ENCODE measurements around the gene CISD3. TPM values are rescaled to one million over a fixed set of nuclear protein-coding genes. Genes with fewer than 3 reads are reported as not detected.

The CISD3 gene
- total and polyA plus RNA-seq, 2 of the 4 experiments (the other 2 are of a cell fraction), result 1.3 to 14.1 TPM

Small RNA genes within 50 kb of the gene (microRNA-seq; reads per million reads assigned to microRNA genes)
- 1.5 to 4.1 reads per million in 2 experiments for gene MIR4726 (ENCODE audit: insufficient read depth in 1 of 2, insufficient read length in 1 of 2, unreplicated experiment in 1 of 2)
- gene MIR4734 (ENCODE audit: insufficient read depth in 1 of 2, insufficient read length in 1 of 2, unreplicated experiment in 1 of 2), result 0 to 1.0 reads per million in 2 experiments
- gene RNA5SP440 (ENCODE audit: insufficient read depth, insufficient read length), result not detected
- gene RNU6-866P (ENCODE audit: insufficient read depth, insufficient read length), result not detected

Small RNA genes within 50 kb of the gene (small RNA-seq; reads per million reads assigned to genes)
- gene MIR4726, result 0 reads per million in 5 experiments
- gene MIR4734, result 0 reads per million in 5 experiments
- 0 to 1.4 (median 0.25) reads per million in 5 experiments for gene RNA5SP440
- gene RNU6-866P, result 0 to 0.60 (median 0) reads per million in 5 experiments

Other genes with a start within 250 kb of the CISD3 start
- not detected in 2 replicates for gene SRCIN1, start 124.4 kb upstream of the CISD3 start, total RNA-seq (2012; rRNA removed)
- gene SRCIN1, start 124.4 kb upstream of the CISD3 start, polyA plus RNA-seq (2012; rRNA removed), result not detected in 2 replicates
- 0.28 and 0.36 TPM in 2 replicates for gene EPOP, start 55.4 kb upstream of the CISD3 start, total RNA-seq (2012; rRNA removed)
- 0.80 and 0.82 TPM in 2 replicates for gene EPOP, start 55.4 kb upstream of the CISD3 start, polyA plus RNA-seq (2012; rRNA removed)
- gene MLLT6, start 25.1 kb upstream of the CISD3 start, total RNA-seq (2012; rRNA removed), result 7.2 and 7.5 TPM in 2 replicates
- gene MLLT6, start 25.1 kb upstream of the CISD3 start, polyA plus RNA-seq (2012; rRNA removed), result 21.2 and 22.7 TPM in 2 replicates
- gene PCGF2, start 18.0 kb downstream of the CISD3 start, total RNA-seq (2012; rRNA removed), result 1.1 and 1.4 TPM in 2 replicates
- gene PCGF2, start 18.0 kb downstream of the CISD3 start, polyA plus RNA-seq (2012; rRNA removed), result 18.2 and 27.8 TPM in 2 replicates
- gene PSMB3, start 22.4 kb downstream of the CISD3 start, total RNA-seq (2012; rRNA removed), result 510 and 828 TPM in 2 replicates
- gene PSMB3, start 22.4 kb downstream of the CISD3 start, polyA plus RNA-seq (2012; rRNA removed), result 480 and 525 TPM in 2 replicates
- gene PIP4K2B, start 69.2 kb downstream of the CISD3 start, total RNA-seq (2012; rRNA removed), result 40.0 and 40.8 TPM in 2 replicates
- 29.3 and 40.2 TPM in 2 replicates for gene PIP4K2B, start 69.2 kb downstream of the CISD3 start, polyA plus RNA-seq (2012; rRNA removed)
- gene CWC25, start 95.0 kb downstream of the CISD3 start, total RNA-seq (2012; rRNA removed), result 9.1 and 9.7 TPM in 2 replicates
- 14.9 and 16.1 TPM in 2 replicates for gene CWC25, start 95.0 kb downstream of the CISD3 start, polyA plus RNA-seq (2012; rRNA removed)
- gene RPL23, start 123.4 kb downstream of the CISD3 start, total RNA-seq (2012; rRNA removed), result 1,170 and 2,401 TPM in 2 replicates
- gene RPL23, start 123.4 kb downstream of the CISD3 start, polyA plus RNA-seq (2012; rRNA removed), result 1,882 and 2,308 TPM in 2 replicates
- 79.8 and 113 TPM in 2 replicates for gene LASP1, start 139.7 kb downstream of the CISD3 start, total RNA-seq (2012; rRNA removed)
- 262 and 304 TPM in 2 replicates for gene LASP1, start 139.7 kb downstream of the CISD3 start, polyA plus RNA-seq (2012; rRNA removed)
- under 0.01 TPM in 1 of 2 replicates, not detected in the other for gene FBXO47, start 237.1 kb downstream of the CISD3 start, total RNA-seq (2012; rRNA removed)
- gene FBXO47, start 237.1 kb downstream of the CISD3 start, polyA plus RNA-seq (2012; rRNA removed), result not detected in 2 replicates